ENCODE results near the gene SETD1B.

Gene SETD1B

DNA sequence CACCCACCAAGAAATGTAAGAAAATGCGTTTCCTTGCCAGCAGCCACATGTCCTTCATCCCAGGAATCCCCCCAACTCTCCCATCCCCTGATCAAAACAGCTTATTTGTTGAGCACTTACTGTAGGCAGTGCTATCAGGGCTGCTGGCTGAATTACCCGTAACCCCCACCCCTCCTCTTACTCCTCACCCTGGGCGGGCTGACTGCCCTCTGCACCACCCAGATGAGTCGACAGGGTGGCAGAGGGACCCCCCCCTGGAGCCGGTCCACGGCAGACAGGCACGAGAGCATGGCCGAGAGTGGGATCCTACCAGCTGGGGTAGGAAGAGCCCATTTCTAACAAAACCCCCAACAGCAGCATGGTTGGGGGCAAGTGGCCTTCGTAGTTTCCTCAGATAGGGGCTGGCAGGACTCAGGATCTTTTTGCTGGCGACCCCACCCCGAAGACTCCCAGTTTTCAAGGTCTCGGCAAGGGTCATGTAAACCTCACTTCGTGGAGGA is 9.2 kb upstream of the SETD1B start:
- peaks cover 61 to 64% of the 10 kb centered on the region in 2 donors for H3K4me1 Mint-ChIP-seq (ENCODE audit: low read depth in 2 of 2)
- no peaks in the 10 kb centered on the region for H3K27me3 Mint-ChIP-seq
- peak overlapping the region; percentile 87 to 98 for H3K27ac Mint-ChIP-seq
- ATAC-seq (replicated peaks) (peak; percentile 9), DNase-seq (no peak)
- peak overlapping the region; percentile 86 to 90 for H3K4me3 Mint-ChIP-seq
- H3K9me3 Mint-ChIP-seq: no peaks in the 10 kb centered on the region
- H3K36me3 Mint-ChIP-seq (ENCODE audit: insufficient read depth): peaks cover 83% of the 10 kb centered on the region

DNA sequence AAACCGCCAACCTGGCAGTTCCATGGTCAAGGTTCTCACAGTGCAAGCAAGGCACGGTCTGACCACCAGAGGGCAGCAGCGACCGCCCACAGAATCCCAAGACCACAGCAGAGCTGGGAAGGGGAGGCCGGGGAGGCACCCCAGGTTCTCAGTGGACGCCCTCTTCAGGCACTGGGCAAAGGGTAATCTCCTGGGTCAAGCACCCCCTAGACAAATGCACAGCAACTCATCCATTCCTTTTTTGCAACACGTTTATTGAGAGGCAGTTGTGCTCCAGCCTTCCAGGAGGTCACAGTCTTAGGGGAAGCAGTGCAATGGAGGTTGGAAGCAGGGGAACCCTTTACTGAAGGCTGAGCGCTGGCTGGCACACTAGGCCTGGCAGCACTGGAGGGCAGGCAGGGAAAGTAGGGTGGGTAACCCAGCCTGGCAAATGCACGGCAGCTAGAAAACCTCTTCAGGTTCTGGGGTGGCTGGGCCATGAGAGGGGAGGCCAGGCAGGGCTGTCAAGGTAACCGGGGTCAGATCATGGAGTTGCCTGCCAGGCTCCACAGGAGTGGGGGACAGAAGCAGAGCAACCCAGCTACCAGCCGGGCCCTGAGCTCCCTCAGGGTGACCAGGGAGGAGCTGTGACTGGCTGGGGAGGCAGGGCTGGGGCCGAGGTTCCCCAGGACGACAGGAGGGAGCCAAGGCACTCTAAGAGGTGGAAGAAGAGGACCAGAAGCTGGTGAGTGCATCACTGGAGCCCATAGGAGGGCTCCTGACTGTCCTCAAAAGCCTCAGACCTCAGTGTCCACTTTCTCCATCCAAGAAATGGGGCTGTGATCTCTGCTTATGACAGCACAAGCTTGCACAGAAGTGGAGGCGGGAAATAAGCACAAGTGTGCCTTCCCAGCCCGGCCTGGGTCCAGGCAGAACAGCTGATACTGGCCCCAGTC is 8.5 kb upstream of the SETD1B start:
- ATAC-seq (replicated peaks): peak; percentile 14
- peaks cover 54 to 57% of the 10 kb centered on the region in 2 donors for H3K4me1 Mint-ChIP-seq (ENCODE audit: low read depth in 2 of 2)

DNA sequence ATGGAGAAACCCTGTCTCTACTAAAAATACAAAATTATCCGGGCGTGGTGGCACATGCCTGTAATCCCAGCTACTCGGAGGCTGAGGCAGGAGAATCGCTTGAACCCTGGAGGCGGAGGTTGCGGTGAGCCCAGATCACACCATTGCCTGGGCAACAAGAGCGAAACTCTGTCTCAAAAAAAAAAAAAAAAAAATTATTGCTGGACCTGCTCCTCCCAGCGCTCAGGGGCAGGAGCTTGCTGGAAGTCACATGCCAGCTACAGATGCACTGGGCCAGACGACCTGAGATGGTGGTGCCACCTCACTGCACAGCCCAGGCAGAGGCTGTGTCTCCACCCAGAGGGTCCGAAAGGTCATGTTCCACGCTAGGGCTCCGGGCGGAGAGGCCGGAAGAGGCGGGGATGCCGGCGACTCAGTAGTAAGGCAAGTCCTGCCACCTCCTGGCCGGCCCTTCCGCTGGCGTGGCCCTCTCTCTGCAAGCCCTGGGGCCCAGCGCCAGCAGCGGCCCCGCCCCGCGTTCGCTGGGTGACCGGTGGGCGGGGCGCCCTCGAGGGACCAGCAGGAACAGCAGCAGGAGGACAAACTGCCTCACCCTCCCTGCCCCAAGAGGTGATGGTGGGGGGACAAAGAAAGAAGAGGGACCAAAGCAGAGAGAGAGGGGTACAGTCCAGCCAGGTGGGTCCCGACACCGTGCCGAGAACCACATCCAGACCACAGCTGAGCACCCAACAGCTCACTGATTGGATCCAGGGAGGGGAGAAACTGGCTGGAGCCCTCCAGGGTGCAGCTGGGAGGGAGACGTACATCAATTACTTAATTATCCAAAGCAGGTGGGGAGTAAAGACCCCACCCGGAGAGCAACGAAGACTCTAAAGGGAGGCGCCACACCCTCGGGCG is 6.7 kb upstream of the SETD1B start:
- Mint-ChIP-seq H3K27ac (peak overlapping the region; percentile 30 to 82), H3K4me3 (peak overlapping the region; percentile 57 to 83), H3K4me1 (ENCODE audit: low read depth in 2 of 2) (peaks cover 49 to 50% of the 10 kb centered on the region in 2 donors), H3K27me3 (no peaks in the 10 kb centered on the region), H3K36me3 (ENCODE audit: insufficient read depth) (peaks cover 74% of the 10 kb centered on the region), H3K9me3 (no peaks in the 10 kb centered on the region)
- ATAC-seq (replicated peaks): no peak
- no peak for DNase-seq

More for the DNA sequence above, 8.5 kb upstream of the SETD1B start:
- peaks cover 76% of the 10 kb centered on the region for H3K36me3 Mint-ChIP-seq (ENCODE audit: insufficient read depth)
- H3K27ac Mint-ChIP-seq: peak overlapping the region; percentile 87 to 98
- no peaks in the 10 kb centered on the region for H3K27me3 Mint-ChIP-seq
- H3K9me3 Mint-ChIP-seq: no peaks in the 10 kb centered on the region
- peak; percentile 78 to 85 (median 79) for DNase-seq
- peak overlapping the region; percentile 86 to 90 for H3K4me3 Mint-ChIP-seq

DNA sequence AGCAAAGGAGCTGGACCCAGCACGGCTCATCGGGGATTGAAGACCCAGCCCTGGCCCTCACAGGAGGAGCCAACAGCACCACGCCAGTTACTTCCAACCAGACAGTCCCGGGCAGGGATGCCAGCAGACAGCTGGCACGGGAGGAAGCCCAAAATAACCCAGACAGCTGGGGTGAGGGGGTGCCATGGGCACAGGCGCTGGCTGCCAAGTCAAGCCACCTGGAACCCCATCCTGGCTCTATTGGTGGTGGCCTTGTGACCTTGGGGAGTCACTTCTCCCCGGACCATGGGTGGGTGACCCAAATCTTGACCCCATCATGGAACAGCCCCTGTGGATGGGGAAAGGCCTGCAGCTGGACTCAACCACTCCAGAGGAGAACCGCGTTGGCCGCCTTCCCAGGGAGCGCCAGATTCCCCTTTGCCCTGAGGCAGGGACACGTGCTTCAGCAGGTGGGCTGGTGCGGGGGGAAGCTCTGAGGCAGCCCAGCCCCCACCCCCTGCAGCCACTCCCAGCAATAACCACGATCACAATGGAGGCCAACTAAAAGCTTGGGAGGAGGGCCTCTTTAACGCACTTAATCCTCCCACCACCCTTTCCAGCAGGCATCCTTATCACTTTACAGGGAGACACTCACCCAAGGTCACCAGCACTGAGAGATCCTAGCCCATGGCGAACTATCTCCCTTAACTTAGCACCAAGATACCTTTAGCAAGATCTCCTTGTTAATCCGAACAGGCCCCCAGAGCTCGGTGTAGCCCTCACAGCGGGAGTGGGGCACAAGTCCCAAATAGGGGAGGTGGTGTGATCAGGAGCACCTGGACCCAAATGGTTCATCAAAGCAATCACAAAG is 5.6 kb upstream of the SETD1B start:
- ATAC-seq (replicated peaks) (no peak), DNase-seq (no peak)
- Mint-ChIP-seq H3K9me3 (no peaks in the 10 kb centered on the region), H3K4me1 (ENCODE audit: low read depth in 2 of 2) (peaks cover 51 to 53% of the 10 kb centered on the region in 2 donors), H3K4me3 (peak overlapping the region; percentile 81 to 83), H3K27ac (peak overlapping the region; percentile 82 to 88), H3K27me3 (no peaks in the 10 kb centered on the region), H3K36me3 (ENCODE audit: insufficient read depth) (peaks cover 74% of the 10 kb centered on the region)

DNA sequence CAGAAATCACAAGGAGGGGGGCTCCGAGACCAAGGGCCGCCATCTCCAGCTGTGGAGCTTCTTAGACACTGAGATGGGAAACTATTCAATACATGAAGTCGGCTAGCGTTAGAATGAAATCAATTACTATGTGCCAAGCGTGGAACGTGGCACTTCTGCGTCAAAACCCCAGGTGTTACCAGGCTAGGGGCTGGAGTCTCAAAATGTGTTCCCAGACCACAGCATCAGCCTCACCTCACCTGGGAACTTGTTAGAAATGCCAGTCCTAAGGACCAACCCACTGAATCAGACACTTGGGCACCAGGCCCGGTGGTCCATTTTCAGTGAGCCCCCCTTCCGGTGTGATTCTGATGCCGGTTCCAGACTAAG is 5.0 kb upstream of the SETD1B start:
- Mint-ChIP-seq H3K9me3 (no peaks in the 10 kb centered on the region), H3K36me3 (ENCODE audit: insufficient read depth) (peaks cover 74% of the 10 kb centered on the region), H3K4me1 (ENCODE audit: low read depth in 2 of 2) (peaks cover 51 to 55% of the 10 kb centered on the region in 2 donors), H3K27me3 (no peaks in the 10 kb centered on the region), H3K4me3 (peak overlapping the region; percentile 81 to 83), H3K27ac (peak overlapping the region; percentile 88 to 90)
- DNase-seq: no peak
- no peak for ATAC-seq (replicated peaks)

DNA sequence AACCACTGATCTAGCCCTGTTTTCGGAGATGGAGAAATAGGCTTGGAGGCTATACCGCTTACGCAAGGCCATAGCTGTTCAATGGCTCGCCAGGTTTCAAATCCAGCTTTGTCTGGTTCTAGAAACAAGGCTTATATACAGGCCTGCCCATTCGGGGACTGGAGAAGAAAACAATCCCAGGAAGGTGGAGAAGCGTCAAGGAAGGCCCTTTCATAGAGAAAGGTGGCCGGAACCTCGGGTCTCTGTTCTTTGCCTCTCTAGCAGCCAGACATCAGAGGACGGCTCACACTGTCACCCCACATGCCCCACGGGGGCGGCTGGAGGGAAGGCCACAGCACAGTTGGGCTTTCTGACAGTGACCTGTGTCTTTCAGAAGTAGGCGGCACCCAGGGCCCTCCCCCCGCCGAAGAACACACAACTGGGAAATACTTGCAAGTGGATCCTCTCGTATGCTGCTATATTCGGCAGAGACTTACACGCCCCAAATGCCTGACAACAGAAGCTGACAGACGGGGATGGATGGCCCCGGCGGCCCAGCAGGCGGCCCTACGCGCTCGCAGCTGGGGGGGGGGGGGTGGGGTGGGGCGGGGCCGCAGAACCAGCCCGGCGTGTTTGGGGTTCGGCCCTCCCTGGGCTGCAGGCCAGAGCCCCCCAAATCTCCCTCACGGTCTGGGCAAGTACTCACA is 4.5 kb upstream of the SETD1B start:
- DNase-seq: peak in 1 of 3 experiments; percentile 47
- peaks cover 71% of the 10 kb centered on the region for H3K36me3 Mint-ChIP-seq (ENCODE audit: insufficient read depth)
- H3K27ac Mint-ChIP-seq: peak overlapping the region; percentile 88 to 90
- H3K9me3 Mint-ChIP-seq: no peaks in the 10 kb centered on the region
- peaks cover 48 to 54% of the 10 kb centered on the region in 2 donors for H3K4me1 Mint-ChIP-seq (ENCODE audit: low read depth in 2 of 2)
- peak; percentile 27 for ATAC-seq (replicated peaks)
- peak overlapping the region; percentile 81 to 83 for H3K4me3 Mint-ChIP-seq
- H3K27me3 Mint-ChIP-seq: no peaks in the 10 kb centered on the region

DNA sequence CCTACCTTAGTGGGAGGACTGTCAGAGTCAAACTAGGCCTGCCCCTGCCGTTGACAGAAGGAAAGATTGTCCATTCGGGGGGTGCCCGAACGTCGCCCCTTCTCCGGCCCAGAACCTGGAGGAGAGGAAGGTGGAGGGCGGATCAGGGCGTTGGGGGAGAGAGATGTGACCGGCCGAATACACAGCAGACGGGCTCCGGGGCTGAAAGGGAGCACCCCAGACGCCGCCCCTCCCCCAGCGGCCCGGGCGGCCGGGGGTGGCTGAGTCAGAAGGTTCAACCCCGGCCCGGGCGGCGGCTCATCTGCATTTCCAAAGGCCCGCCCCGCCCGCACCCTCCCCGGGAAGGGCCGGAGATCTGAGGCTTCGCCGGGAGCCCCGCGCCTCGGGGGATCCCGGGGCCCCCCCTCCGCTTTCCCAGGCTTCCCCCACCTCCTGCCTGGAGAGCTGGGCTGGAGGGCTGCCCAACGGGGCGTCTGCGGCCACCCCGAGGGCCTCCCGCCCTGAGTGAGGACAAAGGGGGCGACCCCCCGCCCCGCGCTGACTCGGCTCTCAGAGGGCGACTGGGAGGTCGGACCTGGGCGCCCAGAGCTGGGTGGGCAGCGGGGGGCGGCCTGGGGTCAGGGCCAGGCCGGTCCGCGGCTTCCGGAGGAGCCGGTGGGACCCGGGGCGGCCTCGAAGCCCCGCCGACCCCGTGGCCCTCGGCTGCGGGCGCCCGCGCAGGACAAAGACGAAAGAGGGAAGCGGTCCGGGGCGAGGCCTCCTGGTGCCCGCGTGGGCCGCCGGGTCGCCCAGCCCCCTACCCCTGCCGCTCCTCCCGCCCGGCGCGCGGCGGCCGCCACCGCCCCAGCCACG is 3.7 kb upstream of the SETD1B start:
- H3K27ac Mint-ChIP-seq: peak overlapping the region; percentile 90 to 98
- no peaks in the 10 kb centered on the region for H3K9me3 Mint-ChIP-seq
- no peaks in the 10 kb centered on the region for H3K27me3 Mint-ChIP-seq
- ATAC-seq (replicated peaks): peak; percentile 27
- H3K36me3 Mint-ChIP-seq (ENCODE audit: insufficient read depth): peaks cover 71% of the 10 kb centered on the region
- peaks cover 42 to 46% of the 10 kb centered on the region in 2 donors for H3K4me1 Mint-ChIP-seq (ENCODE audit: low read depth in 2 of 2)
- H3K4me3 Mint-ChIP-seq: peak overlapping the region; percentile 81 to 83
- DNase-seq: peak in 2 of 3 experiments; percentile 56 to 57

DNA sequence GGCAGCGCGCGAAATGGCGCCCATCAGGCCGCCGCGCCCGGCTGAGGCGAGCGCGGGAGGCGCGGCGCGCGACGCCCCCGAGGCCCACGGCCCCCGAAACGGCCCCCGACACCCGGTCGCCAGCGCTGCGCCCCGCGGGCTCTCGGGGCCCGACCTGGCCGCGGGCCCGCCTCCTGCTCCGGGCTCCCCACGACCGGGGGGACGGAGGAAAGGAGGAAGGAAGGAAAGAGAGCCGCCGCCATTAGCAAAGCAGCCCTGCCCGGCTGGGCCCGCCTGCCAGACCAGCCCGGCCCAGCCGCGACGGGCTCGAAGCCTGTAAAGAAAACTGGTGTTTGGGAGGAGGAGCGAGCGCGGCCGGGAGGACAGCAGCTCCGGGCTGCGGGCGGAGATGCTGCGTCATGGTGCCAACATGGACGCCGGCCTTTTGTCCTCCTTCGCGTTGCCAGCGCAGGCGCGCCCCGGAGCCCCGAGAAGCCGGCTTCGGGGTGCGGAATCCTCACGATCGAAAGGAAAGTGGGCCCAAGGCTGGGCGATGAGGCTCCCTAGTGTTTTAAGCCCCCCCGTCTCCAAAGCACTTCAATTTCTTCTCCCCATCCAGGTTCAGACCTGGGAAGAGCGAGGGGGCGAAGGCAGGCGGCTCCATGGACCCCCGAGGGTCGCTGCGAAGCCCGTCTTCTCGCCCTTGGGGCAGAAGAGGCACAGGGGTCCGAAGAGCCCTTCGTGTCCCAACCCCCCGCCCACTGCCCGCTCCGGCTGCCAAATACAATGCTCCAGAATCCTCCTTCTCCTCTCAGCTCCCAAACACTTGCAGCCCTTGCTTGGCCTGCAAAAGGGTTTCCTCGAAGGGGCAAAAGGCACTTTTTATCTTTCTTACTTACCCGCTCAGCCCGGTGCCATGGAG is 2.9 kb upstream of the SETD1B start:
- peak overlapping the region; percentile 98 to 100 for H3K27ac Mint-ChIP-seq
- DNase-seq: peak; percentile 61 to 67 (median 63)
- H3K4me3 Mint-ChIP-seq: peak overlapping the region; percentile 98 to 99
- no peaks in the 10 kb centered on the region for H3K9me3 Mint-ChIP-seq
- peaks cover 72% of the 10 kb centered on the region for H3K36me3 Mint-ChIP-seq (ENCODE audit: insufficient read depth)
- H3K4me1 Mint-ChIP-seq (ENCODE audit: low read depth in 2 of 2): peaks cover 43 to 45% of the 10 kb centered on the region in 2 donors
- peak; percentile 26 for ATAC-seq (replicated peaks)
- H3K27me3 Mint-ChIP-seq: no peaks in the 10 kb centered on the region

DNA sequence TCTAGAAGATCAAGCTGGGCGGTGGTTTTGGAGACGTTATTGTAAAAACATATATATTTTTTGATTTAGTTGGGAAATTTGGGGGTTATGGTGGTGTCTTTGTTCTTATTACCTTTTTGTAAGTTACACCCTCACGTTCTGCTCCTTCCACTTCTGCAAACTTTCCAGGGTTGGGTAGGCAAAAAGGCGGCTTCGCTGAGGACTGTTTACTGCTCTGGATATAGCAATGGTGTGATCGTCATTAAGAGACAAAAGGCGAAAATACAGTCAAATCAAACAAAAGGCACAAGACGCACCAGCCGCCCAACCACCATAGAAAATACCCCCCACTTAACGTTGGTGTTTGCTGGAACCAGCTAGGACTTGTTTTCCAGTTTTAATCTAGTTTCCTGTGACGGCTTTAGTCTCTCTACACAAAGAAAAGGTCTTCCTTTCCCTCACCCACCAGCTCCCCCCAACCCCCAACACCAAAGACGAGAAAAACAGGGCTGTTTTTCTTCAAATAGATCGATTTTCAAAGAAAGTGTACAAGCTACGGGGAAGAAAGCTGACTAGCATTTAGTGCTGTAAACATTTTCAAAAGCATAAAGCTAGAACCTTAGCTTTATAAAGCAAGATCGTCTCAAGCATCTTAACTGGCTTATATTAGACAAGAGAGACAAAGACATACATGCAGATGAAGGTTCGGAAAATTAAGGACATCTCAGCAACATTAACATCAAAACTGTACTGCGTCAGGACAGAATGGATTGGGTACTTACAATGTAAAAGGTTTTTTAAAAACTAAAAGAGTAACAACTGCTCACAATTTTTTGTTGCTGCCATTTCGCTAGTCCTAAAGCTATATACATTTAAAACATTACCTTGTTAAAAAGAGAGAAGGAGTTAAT is 2.0 kb upstream of the SETD1B start:
- DNase-seq (no peak), ATAC-seq (replicated peaks) (no peak)
- Mint-ChIP-seq H3K4me1 (ENCODE audit: low read depth in 2 of 2) (peaks cover 50 to 53% of the 10 kb centered on the region in 2 donors), H3K4me3 (peak overlapping the region; percentile 98 to 99), H3K27ac (peak overlapping the region; percentile 98 to 100), H3K27me3 (no peaks in the 10 kb centered on the region), H3K36me3 (ENCODE audit: insufficient read depth) (peaks cover 78% of the 10 kb centered on the region), H3K9me3 (no peaks in the 10 kb centered on the region)

DNA sequence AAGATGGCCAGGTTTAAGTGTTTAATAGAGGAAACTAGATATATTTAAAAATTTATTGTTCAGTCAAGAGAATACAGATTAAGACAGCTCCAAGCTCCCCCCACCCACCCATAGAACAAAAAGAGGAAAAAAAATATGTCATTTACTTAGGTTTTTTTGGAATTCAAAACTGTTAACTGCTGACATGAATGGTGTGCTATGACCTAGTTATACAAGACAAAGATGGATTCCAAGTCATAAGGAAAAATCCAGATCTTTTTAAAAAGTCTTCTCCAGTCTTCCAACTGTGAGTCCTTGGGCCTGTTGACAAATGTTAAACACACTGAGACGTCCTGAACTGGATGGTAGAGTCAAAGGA is 1.3 kb upstream of the SETD1B start:
- H3K9me3 Mint-ChIP-seq: no peaks in the 10 kb centered on the region
- DNase-seq (no peak), ATAC-seq (replicated peaks) (no peak)
- no peaks in the 10 kb centered on the region for H3K27me3 Mint-ChIP-seq
- H3K27ac Mint-ChIP-seq: peak overlapping the region; percentile 98 to 100
- peaks cover 48 to 54% of the 10 kb centered on the region in 2 donors for H3K4me1 Mint-ChIP-seq (ENCODE audit: low read depth in 2 of 2)
- H3K4me3 Mint-ChIP-seq: peak overlapping the region; percentile 98 to 99
- H3K36me3 Mint-ChIP-seq (ENCODE audit: insufficient read depth): peaks cover 76% of the 10 kb centered on the region

All from effector memory CD8-positive, alpha-beta T cell (primary cell).